GM15510 (cell line): ENCODE results near the gene CLDN3.

ENCODE experiments used
- POLR2A ChIP-seq: IDR thresholded peaks from 3 replicates; pipeline ENCODE4 v1.6.1; 2011; ENCODE audit warnings: borderline replicate concordance; ENCODE audit not compliant: insufficient read length; ENCODE audit errors: extremely low read depth

CLDN3 gene, protein sequence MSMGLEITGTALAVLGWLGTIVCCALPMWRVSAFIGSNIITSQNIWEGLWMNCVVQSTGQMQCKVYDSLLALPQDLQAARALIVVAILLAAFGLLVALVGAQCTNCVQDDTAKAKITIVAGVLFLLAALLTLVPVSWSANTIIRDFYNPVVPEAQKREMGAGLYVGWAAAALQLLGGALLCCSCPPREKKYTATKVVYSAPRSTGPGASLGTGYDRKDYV

DNA sequence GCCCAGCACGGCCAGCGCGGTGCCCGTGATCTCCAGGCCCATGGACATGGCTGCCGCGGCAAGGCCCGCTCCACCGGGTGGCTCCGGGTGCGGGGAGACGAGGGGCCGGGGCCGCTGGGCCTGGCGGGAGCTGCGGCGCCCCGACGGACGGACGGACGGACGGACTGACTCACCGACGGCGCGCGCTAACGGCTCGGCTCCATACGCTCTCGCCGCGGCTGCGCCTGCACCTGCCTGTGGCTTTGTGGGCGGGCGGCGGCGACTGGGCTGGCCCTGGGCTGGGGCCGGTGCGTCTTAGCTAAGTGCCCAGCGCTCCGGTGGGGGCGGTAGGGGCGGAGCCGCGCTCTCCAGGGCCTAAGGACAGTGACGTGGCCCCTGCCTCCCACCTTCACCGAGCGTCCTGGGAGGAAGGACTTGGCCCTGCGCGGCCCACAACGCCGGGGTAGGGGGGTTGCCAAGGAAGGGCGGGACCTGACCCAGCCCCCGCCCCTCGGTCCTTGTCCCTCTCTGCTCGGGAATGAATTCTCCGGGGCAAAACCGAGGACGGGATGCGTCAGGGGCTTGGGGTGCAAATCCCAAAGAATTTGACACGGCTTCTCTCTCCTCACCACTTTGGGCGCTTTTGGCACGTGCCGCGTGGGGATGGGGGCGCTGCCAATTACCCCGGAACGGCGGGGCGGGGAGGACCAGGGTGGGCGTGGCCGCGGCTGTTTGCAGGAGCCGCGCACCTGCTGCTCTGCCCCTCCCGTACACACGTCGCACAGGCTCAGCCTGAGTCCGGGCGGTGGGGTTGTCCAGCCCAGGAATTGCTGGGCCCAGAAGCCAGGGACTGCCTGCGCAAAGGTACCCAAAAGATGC lies at the start of gene CLDN3:
Gene CLDN3, minus strand, starts transcription at position 269 of the 858 bp plus-strand sequence. Its CDS starts 221 bp downstream, at position 48.
- TF ChIP-seq POLR2A = no peak

DNA sequence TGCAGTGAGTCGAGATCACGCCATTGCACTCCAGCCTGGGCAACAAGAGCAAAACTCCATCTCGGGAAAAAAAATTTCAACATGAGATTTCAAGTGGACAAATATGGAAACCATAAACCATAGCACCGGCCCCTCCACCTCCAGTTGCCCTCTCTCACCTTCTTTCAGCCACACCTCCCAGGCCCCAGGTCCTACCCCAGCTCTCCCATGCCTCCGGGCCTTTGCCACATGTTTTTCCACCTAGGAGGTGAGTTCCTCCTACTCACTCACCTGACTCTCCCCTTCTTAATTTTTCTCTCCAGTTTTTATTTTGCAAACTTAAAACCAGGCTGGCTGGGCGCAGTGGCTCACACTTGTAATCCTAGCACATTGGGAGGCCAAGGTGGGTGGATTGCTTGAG lies 47.1 kb upstream of the CLDN3 start:
- TF ChIP-seq POLR2A = no peak

DNA sequence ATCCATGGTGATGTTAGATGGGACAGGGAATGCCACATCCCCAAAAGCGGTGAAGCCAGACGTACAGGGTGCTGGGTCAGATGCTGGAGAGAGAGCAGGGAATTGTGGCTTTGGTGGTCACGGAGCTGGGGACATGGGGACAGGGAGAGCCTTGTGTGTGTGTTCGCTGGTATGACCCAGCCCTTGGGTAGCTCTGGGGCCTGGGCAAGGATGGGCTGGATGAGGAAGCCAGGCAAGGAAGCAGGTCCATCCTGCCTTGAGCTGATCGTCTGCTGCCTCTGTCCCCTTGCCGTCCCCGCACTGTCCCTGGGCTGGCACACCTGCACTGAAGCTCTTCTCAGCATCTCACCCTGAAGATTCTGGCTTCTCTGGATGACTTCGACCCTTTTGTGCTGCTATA lies 45.4 kb upstream of the CLDN3 start:
- no peak for TF ChIP-seq POLR2A

DNA sequence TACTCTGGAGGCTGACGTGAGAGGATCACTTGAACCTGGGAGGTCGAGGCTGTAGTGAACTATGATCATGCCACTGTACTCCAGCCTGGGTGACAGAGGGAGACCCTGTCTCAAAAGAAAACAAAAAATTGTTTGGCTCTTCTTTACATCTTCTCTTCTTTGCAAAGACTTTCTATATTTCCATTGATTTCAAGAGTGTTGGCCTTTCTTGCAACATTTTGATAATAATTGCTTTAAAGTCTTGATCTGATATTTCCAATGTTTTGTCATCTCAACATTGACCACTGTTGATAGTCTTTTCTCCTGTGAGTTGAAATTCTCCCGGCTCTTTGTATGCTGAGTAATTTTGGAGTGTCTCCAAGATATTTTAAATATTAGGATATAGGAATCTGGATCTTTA lies 42.9 kb upstream of the CLDN3 start:
- TF ChIP-seq POLR2A = no peak

DNA sequence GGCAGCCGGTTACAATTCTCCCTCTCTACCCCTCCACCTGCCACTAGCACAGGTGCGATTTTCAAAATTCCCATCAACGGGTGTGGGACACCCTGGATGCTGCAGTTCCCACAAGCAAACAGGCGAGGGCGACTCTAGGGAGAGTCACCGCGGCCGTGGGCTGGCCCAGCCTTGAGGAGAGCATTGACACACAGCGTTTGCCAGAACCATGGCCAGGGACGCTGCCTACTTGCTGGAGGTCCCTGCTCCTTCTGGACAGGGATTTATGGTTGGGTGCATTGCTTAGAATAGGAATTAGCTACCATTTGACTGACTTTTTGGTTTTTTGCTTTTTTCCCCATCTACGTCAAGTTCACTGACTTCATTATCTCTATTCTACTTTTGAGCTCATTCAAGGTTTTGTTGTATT lies 41.7 kb upstream of the CLDN3 start:
- no peak for TF ChIP-seq POLR2A

DNA sequence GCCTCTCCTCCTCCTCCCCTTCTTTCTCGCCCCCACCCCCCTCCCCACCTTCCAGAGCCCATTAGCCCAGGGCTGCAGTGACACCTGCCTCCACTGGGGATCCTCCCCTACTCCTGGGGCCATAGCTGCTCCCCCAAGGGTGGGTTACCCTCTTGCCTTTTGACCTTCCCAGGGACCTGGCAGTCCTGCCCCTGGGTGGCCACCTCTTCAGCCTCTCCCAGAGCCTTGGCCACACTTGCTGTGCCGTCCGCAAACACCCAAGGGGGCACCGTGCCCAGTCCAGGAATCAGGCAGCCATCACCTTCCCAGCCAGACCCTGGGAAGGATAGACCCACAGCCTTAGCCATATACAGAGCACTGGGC lies 40.9 kb upstream of the CLDN3 start:
- TF ChIP-seq POLR2A = no peak

DNA sequence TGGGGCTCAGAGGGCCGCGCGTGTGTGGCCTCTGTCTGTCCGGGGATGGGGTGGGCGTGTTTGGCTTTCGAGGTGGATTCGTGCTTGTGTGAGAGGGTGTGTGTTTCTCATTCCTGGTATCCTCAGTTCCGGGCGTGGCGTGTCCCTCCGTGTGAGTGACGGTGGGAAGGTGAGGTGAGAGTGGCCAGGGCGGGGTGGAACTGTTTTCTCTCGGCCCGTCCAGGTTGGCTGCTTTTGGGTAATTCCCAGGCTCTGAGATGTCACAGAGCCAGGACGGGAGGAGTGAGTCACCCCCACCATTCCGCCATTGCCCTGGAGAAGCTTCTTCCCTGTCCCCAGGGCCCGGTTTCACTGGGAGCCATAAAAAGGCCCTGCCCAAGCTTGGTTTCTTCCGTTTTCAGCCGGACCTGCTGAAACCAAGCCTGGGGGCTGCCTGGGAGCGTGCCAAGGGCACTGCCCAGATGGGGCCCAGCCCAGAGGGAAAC lies 39.4 kb upstream of the CLDN3 start:
- no peak for TF ChIP-seq POLR2A

DNA sequence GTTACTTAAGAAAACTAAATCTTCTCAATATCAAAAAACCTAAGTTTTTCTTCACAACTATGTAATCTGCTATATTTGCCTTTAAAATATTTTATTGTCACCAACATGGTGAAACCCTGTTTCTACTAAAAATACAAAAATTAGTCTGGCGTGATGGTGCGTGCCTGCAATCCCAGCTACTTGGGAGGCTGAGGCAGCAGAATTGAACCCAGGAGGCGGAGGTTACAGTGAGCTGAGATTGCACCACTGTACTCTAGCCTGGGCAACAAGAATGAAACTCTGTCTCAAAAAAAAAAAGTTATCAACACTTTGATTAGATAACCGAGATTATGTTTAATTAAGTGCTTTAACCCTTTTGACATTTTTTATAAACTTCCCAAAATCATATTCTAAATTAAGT lies 32.4 kb upstream of the CLDN3 start:
- no peak for TF ChIP-seq POLR2A

DNA sequence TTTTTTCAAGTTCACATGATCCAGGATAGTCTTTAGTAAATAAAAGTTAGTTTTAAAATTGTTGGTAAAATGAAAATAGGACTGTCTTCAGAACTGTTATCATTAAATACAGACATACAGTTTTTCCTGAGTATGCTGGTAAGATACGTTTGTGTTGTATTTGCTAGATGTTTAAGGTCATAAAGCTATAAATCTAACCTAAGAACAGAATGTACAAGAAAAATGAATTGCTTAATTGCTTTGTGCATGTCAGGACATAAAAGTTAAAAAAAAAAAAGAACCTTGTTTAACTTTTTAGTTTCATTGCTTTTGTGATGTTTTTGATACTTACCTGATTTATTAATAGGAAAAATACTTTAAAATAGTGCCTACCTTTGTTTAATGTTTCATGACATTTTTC lies 31.5 kb upstream of the CLDN3 start:
- TF ChIP-seq POLR2A = no peak

DNA sequence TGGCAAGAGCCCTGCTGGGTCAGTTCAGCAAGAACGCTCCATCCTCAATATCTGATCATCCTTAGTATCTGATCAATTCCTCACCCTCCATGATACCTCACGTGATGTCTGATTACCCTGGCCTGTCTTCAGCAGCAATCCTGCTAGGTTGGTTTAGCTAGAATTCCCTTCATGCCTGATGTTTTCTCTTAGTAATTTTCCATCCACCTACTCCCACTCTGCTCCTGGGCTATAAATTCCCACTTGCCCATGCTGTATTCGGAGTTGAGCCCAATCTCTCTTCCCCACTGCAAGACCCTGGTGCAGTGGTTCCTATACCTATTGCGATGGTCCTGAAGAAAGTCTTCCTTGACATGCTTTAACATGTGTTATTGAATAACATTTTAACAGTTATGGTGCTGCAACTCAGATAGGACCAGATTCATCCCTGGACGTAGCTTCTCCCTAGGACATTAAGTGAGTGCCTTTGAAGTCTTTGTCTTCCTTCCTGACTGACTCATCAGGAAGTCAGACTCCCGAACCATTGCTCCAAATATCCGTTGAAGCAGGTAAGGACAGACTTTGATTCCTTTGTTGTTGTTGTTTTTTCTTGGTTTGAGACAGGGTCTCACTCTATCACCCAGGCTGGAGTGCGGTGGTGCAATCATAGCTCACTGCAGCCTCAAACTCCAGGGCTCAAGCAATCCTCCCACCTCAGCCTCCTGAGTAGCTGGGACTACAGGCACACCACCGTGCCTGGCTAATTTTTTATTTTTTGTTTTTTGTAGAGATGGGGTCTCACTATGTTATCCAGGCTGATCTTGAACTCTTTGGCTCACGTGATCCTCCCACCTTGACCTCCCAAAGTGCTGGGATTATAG lies 29.4 kb upstream of the CLDN3 start:
- TF ChIP-seq POLR2A = no peak

DNA sequence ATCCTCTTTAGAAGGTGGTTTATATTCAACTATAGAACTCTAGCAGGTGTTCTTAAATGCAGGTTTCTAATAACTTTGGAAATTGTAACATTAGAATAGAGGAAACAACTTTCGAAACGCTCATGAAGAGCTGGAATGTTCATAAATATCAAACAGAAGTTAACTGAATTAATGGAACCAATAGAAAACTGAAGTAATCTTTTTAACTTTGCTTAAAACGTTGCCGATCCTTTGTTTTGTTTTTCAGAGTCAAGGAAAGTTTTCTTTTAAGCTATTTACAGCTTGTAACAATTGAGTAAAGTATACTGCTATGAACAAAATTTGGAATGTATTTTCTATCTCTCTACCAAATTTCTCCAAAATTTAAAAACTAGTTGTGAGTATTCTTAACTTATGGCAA lies 19.0 kb upstream of the CLDN3 start:
- no peak for TF ChIP-seq POLR2A

DNA sequence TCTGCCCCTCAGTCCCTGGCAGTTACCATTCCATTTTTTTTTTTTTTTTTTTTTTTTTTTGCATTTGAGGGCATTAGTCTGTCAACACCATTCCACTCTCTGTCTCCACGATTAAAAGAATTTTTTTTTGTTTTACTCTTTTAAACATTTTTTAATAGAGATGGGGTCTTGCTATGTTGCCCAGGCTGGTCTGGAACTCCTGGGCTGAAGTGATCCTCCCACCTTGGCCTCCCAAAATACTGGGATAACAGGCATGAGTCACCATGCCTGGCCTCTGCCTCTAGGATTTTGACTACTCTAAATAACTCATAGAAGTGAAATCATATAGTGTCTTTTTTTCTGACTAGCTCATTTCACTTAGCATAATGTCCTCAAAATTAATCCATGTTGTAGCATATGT lies 16.5 kb upstream of the CLDN3 start:
- no peak for TF ChIP-seq POLR2A

DNA sequence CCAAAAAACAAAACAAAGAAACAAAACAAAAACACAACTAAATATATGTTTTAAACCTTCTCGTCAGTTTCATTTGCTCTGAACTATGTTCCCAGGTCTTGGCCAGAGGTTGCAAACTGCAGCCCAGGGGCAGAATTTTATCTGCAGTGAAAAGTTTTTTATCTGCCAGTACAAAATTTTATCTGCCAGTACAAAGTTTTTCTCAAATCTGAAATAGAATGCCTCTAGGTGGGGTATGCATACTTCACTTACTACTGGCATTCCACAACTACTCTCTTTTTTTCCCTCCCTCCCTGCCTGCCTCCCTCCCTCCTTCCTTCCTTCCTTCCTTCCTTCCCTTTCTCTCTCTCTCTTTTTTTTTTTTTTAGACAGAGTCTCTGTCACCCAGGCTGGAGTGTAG lies 9.4 kb upstream of the CLDN3 start:
- TF ChIP-seq POLR2A = no peak

DNA sequence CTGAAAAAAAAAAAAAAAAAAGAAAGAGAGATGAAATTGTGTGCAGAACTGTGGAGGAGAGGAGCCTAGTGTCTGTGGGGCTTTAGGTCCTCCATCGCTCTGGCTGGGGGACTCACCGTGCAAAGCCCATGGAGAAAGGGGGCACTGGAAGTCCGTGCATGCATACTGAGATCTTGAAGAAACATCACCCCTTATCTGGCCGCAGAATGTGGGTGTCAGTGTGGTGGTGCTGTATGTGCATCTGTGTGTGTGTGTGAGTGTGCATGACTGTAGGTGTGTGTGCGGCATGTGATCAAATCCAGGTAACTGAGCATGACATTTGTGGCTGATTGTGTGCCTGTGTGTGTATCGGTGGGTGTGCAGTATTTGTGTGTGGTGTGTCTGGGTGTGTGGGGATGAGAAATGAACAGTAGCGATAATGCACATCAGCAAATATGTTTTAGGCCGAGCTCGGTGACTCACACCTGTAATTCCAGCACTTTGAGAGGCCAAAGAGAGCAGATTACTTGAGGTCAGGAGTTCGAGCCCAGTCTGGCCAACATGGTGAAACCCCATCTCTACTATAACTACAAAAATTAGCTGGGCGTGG lies 8.8 kb upstream of the CLDN3 start:
- TF ChIP-seq POLR2A = no peak

DNA sequence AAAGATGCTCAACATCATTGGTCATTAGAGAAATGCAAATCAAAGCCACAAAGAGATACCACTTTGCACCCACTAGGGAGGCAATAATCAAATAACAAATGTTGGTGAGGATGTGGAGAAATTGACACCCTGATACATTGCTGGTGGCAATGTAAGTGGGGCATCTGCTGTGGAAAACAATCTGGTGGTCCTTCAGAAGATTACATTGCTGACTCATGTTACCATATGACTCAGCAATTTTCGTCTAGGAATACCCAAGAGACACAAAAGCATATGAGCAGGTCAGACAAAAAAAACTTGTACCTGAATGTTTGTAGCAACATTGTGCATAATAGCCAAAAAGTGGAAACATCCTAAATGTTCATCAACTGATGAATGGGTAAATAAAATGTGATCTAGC lies 4.9 kb upstream of the CLDN3 start:
- no peak for TF ChIP-seq POLR2A
